ENCODE results near the gene HSPA4.

DNA sequence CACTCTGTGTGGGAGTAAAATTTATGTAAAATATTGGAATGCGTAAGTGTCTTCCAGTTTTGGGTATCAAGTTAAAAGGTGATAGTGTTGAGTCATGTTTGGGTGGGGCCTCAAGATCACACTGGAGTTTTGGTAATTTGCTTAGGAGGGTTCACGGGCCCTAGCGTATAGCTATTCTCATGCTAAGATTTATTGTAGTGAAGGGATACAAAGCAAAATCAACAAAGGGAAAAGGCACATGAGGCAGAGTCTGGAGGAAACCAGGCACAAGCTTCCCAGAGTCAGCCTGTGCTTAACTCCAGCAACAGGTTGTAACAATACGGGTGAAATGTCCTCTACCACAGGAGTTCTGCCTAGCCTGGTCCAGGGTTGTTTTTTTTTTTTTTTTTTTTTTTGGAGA is 20.2 kb downstream of the HSPA4 start:
- TF ChIP-seq FOXM1 (IDR thresholded peaks at IDR 0.05; ENCODE audit: borderline replicate concordance, low read depth) (no peak), NFIC (IDR thresholded peaks at IDR 0.05) (no peak), EGR1 (IDR thresholded peaks at IDR 0.05) (no peak)
